CD4-positive, alpha-beta T cell treated with Interferon alpha-2 for 1 hour (primary cell): ENCODE measurements around the gene SLC7A9.
"Not testable (repeated sequence)": the region's sequence is repeated elsewhere in the genome, so short reads cannot be mapped to it uniquely, and the experiment has no call there.

ENCODE experiments used
- DNase-seq, 2 donors: peaks; one replicate each; pipeline ENCODE4 v3.0.0-alpha.2; 2020 to 2022

SLC7A9 gene

DNA sequence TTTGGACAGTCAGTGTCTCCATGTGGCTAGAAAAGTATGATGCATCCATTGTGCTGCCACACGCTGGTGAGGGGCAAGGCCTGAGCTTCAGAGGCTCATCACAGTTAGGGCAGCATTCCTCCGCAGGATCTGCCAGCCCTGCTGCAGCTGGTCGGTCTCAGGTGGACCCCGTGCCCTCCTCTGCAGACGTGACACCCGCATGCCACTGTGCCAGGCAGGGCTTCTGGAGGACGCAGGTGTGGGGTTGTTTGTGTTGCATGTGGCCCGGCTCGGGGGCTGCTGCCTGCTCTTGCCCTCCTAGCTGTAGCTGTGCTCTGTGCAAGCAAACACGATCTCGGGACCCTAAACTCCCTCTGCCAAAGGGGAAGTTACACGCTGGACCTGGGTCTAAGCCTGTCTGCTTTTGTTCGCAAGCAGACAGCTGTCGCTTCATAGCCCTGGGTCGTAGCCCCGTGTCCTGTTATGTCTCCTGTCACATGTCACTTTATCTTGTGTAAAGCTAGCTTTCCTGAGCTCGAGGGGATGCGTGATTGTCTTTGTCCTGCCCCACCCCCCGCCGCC lies 45.3 kb downstream of the SLC7A9 start:
- DNase-seq: no peak

DNA sequence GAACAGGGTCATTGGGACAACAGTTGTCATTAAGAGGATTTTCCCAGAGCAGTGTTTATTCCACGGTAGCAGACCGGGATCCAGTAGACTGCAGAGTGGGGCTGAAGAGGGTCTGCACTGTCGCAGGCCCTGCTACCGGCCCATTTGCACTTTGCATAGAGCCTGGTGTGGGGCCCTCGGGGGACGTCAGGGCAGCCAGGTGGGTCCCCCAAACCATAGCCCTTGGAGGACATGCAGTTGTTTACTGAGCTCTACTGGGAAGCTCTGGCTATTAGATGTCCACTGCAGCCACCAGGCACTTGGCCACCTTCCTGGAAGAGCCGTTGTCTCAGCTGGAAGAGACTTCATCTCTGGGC lies 45.8 kb downstream of the SLC7A9 start:
- DNase-seq: no peak

DNA sequence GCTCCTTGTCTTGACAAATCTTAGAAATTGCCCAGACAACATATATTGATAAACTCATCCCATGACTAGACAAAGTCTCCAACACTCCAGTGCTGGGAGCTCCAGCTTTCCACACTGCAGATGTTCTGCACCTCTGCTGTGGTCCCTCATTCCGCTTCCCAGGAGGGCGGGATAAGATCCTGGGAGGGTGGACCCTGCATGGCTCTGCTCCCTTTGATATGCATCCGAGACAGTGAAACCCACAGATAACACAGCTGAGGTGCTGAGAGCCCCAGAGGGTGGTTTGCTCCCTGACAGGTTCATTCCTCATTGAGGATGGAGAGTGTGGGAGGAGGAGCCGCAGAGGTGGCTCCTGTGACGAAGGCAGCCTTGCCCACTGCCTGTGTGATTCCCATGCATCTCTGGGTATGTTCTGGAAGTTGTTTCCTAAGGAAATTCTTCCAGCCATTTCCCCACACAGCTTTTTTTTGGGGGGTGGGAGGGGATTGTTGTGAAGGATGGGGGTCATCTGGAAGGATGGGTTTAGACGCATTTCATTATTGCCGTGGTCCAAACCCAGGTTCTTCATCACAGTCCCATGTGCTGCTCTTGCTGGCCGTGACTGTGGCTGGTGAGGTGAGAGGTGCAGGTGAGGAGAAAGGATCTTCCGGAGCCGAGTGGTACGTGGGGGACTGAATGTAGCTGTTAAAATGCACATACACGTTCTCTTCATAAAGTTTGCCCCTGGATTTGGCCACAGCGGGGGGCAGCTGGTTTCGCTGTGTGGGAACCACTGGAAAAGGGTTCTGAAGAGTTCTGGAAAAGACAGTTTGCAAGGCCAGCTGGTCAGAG lies 46.4 kb downstream of the SLC7A9 start:
- no peak for DNase-seq

DNA sequence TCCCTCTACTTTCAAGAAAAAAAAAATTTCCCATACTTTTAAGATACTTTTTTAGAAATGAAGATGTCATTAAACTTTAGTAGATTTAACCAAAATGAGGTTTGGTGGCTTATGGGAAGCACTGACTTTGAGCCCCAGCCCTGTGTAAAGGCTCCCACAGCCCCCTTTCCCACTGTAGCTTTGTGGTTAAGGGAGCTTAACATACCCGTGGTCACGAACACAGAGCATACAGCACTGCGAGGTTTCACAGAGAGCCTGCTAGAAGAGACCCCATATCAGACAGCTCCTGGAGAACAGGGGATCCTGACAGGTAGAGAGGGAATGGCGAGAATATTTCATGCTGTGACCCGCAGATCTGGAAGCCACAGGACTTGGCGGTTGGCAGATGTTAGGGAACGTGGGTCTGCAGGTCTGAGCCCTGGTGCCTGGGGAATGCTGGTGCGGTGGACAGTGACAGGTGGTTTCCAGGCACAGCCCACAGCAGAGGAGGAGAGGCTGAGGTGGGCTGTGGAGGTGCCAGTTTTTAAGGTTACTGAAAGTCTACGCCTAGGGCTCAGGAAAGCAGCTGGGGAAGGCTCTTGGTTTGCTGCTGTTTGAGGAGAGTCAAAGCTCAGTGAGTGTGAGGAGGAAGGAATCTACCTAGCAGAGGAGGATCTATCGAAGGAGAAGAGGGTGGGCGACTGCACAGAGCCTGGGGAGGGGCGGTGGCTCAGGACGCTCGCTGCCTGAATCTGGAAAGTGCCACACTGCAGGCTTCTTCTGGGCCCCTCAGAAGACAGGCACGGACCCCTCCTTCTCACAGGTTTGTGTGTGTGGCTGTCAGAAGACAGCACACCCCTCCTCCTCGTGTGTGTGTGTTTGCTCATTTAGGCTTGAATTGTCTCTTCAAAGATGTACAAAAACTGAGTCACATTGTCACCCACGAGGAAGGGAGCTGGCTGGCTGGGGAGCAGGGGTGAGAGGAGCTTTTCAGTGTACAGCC lies 49.9 kb downstream of the SLC7A9 start:
- no peak for DNase-seq

DNA sequence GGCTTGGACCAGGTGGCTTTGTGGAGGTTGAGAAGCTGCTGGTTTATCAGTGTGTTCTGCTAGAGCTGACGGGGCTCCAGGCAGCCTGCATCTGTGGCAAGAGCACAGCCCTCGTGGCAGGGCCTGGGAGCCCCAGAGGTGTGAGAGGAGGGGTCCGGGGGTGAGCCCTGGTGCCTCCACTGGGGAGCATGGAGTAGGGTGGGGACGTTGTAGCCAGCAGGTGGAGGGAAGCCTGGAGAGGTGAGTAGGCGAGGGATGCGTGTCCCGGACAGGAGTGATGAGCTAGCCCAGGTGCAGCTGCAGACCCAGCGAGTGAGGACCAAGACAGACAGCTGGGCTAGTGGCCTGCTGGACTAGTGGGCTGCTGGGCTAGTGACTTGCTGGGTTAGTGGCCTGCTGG lies 51.0 kb downstream of the SLC7A9 start:
- no peak for DNase-seq

DNA sequence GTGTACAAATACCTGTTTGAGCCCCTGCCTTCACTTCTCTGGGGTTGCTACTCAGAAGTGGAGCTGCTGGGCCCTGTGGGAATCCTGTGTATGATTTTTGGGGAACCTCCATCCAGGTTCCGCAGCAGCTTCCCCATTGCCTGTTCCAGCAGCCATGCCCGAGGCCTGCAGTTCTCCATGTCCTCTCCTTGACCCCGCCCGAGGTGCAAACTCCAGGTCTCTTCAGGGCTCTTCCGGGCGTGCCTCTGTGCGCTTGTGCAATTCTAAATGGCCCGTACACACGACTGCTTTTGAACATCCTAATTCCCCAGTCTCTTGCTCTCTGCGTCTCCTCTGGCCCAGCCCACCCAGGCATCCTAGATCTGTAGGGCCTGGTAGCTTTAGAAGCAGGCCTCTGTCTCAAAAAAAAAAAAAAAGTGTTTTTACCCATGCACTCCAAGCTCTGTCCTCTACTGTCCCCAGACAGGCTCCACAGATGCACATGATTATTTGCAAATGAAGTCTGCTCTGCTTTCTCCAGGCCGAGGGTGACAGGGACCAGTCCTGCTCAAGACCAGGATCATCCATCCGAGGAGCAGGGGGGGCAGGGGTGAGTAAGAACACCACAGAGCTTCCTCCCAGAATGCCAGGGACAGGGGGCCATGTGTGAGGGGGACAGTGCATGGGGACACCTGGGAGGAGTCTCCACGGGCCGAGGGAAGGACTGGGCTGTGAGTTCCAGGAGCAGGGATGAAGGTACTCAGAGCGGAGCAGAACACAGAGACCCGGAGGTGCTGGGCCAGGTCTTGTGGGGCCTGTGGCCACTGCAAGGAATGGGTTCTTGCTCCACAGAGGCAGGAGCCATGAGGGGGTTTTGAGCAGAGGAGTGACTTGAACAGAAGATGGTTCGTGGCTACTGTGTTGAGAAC lies 51.7 kb downstream of the SLC7A9 start:
- no peak for DNase-seq

DNA sequence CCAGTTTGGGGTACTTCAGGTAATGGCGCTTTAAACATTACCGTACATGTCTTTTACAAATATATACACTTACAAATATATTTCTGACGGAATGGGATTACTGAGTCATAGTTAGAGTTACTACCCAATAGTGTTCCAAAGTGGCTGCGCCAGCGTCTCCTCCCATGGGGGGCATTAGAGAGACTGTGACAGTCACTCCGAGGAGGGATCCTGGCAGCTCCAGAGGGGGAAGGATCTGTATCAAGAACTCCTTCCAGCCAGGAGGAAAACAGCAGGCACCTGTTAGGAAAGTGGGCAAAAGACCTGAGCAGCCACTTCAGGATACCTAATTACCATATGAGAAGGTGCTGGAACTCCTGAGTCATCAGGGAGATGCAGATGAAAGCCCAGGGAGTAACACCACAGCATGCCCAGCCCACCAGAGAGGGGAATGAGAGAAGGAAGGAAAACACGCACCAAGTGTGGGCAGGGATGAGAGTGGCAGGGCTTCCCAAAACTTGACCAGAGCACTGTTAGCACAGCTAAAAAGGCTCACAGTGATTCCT lies 52.9 kb downstream of the SLC7A9 start:
- no peak for DNase-seq

DNA sequence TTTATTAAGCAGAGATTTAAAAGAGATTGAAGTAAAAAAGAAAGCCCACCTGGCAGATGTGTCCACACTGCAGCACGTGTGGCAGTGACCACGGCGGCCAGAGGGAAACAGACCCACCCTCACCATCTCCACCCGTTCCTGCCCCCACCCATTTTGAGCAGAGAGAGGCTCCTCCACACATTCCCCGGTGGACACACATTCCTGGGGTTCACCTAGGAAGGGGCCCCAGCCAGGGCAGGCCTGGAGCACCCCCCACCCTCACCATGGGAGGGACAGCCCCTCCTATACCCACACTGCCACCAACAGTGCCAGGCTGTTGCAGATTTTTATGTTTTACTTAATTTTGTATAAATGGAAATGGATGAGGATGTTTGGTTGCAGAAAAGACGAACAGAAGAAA lies 54.9 kb downstream of the SLC7A9 start:
- no peak for DNase-seq

DNA sequence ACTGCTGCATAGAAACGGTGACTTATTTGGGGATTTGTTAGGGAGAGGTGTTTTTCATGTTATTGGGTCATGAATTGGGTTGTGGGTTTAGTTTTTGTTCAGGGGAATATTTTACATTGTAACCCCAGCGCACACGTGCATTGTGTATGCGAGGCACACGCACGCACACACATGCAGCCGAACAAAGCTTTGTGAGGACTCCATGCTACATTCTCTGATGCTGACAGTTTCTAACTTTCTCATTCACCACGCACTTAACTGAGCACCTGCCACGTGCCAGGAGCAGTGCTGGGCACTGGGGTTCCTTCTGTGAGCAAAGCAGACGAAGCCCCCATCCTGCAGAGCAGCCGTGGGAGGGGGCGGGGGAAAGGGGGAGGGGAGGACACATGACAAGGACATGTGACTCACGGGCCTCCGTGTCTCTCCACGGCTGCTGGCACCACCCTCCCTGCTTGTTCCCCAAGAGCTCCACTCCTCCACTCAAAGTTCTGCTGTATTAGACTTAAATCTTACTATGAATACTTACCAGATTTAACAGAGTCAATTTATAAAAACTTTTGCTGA lies 55.6 kb downstream of the SLC7A9 start:
- no peak for DNase-seq

DNA sequence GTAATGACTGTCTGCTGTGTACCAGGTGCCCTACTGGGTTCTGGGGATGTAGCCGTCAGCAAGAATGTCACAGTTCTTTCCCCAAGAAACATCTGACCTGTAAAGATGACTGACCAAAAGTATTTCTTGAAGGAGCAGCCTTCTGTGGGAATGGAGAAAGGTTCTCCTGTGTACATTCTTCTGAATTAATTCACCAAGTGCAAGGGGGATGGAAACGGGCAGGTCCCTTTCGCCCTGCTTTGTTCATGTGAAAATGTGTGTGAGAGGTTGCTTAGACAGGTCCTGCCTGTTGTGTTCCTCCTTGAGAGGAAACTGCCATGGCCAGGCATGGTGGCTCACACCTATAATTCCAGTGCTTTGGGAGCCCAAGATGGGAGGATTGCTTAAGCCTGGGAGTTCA lies 57.0 kb downstream of the SLC7A9 start:
- DNase-seq: no peak

DNA sequence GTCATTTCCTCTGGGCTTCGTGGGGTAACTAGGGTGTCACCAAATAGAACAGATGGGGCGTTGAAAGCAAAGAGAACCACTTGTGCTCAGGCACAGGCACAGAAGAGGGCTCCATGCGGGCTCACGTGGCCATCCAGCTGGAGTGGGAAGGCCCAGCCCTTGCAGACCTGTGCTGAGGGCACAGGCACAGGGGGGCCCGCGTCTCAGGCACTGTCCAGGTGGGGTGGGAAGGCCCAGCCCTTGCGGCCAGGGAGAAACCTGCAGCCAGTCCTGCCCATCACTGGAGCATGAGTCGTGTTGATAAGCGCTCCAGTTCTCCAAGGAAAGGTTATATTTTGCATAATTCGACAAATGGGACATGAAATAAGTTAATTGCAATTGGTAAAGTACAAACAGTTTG lies 57.5 kb downstream of the SLC7A9 start:
- DNase-seq: no peak

DNA sequence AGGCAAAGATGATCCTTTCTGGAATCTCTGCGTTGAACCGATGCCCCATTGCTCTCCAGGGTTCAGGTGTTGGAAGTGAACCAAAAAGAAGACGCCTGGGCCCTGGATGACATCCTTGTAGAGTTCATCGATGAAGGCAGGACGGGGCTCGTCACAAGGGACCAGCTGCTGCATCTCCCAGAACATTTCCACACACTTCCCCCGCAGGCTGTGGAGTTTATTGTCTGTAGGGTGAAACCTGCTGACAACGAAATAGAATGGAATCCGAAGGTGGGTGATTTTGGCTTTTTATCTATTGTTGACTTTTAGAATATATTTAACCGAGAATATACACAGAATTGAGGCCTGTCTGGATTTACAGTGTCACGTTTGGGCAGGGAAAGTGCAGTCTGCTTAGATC lies 58.4 kb downstream of the SLC7A9 start:
- DNase-seq: no peak

DNA sequence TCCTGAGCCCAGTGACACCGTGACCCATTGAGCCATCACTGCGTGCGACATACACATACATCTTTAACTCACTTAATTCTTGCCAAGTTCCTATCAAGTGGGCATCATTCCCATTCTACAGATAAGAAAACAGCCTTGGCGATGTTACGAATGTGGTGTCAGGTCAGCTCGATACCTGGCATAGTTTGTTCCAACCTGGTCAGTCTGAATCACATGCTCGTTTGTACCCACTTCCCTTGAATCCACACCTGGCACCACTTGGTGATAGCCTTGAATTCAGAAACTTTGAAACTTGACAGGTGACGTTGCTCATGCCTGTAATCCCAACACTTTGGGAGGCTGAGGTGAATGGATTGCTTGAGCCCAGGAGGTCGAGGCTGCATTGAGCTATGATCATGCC lies 59.1 kb downstream of the SLC7A9 start:
- no peak for DNase-seq

DNA sequence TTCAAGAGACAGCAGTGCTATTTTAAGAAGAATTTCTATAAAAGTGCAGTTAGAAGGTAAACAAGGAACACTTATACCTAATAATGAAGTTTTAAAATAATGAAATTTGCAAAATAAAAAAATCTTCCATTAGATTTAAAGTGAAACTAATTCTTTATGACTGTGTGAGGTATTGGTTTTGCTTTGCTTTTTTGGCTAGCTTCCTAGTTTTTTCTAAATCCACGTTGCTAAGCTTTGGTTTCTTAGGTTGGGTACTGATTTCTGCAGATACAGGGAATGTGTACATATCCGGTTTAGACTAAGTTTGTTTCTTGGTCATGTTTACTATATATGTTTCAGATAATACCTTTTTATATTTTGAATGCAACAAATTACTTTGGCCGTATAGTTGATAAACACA lies 59.8 kb downstream of the SLC7A9 start:
- DNase-seq: no peak

DNA sequence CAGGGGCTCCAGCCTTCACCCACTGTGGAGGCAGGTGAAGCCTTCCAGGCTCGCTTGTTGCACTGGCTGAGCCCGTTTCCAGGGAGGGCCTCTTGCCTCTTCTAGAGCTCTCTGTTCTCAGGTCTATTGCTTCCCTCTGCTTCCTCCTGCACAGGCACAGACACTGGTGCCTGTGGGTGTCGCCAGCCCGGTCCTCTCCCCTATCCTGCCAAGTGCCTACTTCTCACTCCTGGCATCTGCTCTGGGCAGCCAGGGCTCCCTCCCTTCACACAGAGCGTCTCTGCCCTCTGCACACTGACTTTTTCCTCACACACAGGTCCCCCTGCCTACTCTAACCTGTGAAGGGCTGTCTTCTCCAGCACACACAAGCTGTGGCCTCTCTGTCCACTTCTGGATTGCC lies 60.3 kb downstream of the SLC7A9 start:
- DNase-seq: no peak

DNA sequence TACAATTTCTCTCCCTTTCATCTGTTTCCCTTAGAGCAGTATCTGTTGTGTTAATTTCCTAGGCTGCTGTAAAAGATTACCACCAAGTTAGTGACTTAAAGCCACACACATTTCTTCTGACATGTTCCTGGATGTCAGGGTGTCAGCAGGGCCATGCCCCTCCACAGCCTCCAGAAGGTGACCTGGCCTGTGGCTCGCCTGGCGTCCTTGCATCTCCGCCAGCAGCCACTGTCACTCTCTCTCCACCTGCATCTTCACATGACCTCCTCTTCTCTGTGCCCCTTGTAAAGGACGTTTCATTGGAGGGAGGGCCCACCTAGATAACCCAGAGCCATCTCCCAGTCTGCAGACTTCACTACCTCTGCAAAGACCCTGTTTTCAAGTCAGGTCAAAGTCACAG lies 61.3 kb downstream of the SLC7A9 start:
- no peak for DNase-seq

DNA sequence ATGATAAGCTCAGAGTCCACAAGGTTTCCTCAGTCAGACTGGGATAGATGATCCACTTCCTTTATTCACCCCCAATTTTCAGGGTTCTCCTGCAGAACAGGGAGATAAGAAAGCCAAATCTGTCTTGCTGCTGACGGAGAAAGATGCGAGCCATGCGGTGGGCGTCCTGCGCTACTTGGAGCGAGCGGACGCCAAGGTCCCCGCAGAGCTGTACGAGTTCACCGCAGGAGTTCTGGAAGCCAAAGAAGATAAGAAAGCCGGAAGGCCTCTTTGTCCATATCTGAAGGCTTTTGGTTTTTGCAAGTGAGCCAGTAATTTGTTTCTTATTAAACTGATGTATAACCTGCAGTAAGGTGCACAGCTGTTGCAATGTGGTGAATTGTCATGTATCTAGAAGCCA lies 66.7 kb downstream of the SLC7A9 start:
- DNase-seq: no peak

DNA sequence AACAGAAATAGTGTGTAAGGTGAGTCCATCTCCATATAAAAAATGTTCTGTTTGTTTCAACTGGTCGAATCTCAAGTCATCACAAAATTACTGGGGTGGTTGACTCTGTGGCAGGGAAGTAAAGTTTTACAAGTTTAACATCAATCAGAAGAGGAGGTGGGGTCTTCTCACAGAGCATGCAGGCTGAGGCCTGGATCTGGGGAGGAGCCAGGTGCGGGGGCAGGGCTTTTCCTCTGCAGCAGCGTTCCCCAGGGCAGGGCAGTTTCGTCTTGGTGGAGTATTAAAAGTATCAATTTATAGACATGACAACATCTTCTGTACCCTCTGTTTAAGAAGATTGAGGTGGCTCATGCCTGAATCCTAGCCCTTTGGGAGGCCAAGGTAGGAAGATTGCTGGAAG lies 68.8 kb downstream of the SLC7A9 start:
- DNase-seq: no peak

DNA sequence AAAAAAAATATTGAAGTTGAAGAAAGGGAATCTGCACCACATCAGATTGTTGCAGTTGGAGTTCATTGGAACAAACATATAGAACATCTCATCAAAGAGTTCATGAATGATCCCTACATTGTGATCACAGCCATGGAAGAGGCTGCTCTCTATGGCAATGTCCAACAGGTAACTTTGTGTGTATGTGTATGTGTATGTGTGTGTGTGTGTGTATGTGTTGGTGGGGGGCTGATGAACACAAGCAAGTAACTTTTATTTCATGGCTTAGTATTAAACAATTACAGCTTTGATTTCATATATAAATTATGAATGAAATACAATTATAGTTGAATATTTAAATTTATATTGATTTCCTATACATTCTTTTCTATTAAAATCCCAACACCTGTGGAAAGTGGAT lies 69.4 kb downstream of the SLC7A9 start:
- DNase-seq: no peak

DNA sequence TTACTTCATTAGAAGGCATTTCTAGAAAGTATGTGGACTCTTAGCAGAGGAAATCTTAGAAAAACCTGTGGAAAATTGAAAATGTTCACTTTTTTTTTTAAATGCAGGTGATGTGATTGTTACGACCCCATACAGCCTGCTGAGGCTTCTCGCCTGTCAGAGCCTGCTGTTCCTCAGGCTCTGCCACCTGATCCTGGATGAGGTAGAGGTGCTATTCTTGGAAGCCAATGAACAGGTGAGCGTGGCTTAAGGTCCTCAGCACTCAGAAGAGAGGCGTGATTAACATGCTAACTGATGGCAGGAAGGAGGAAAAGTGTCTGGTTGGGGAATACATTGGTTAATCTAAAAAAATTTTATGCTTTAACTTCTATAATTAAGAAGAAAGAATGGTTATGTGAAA lies 71.4 kb downstream of the SLC7A9 start:
- no peak for DNase-seq

DNA sequence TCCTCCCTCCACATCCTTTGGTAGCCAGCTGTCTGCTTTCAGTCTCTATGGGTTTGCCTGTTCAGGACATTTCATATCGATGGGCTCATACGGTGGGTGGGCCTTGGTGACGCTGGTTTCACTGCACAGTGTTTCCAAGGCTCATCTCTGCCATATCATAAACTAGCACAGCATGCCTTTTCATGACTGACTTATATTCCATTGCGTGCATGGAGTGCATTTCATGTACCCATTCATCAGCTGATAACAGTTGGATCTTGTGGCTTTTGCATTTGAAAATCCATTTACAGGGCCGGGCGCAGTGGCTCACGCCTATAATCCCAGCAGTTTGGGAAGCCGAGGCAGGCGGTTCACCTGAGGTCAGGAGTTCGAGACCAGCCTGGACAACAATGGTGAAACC lies 80.1 kb downstream of the SLC7A9 start:
- no peak for DNase-seq

DNA sequence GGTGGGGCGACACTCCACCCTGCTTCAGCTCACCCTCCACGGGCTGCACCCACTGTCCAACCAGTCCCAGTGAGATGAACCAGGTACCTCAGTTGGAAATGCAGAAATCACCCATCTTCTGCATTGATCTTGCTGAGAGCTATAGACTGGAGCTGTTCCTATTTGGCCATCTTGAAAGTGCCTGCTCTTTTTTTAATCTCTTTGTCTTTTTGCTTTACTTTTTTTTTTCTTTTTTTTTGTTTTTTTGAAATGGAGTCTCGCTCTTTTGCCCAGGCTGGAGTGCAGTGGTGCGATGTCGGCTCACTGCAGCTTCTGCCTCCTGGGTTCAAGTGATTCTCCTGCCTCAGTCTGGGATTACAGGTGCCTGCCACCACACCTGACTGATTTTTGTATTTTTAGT lies 81.7 kb downstream of the SLC7A9 start:
- DNase-seq: not testable (repeated sequence)
